Naive thymus-derived CD4-positive, alpha-beta T cell (primary cell): ENCODE measurements around the gene SLX4IP. TPM values are rescaled to one million over a fixed set of nuclear protein-coding genes. Genes with fewer than 3 reads are reported as not detected.
A peak's percentile ranks its signal among the peaks of the same experiment; 100 is the strongest.

Experiments
- ATAC-seq: fragments of 150-1000 bp; cut with Tn5 transposase; 2 replicates; pipeline ENCODE4 v1.10.0; 2021; ENCODE audit warnings: mild to moderate bottlenecking, moderate library complexity
- CTCF ChIA-PET: fragments of 350-600 bp; sonication (Branson Sonifier 250); formaldehyde crosslinking; loops from one replicate; lab custom pipeline; 2021; ENCODE audit warnings: antibody characterized with exemption; lab: Charles Lee
- POLR2A ChIA-PET: fragments of 350-600 bp; sonication (Branson Sonifier 250); formaldehyde crosslinking; loops from one replicate; lab custom pipeline; 2021; ENCODE audit warnings: antibody characterized with exemption, inconsistent platforms; lab: Charles Lee
- DNase-seq, 9 donors: peaks; one replicate each; pipeline versions ENCODE4 v3.0.0 to v3.0.0-alpha.2; 2020 to 2022; ENCODE audit warnings: mixed read lengths in 1 of 9
- H3K27ac ChIP-seq: one replicate; pipeline ENCODE4 v1.7.0; 2013; ENCODE audit warnings: mild to moderate bottlenecking, low read depth, low read length, moderate library complexity
- H3K27me3 ChIP-seq, 2 donors: one replicate each; pipeline ENCODE4 v1.7.0; 2013; ENCODE audit warnings: low read length in 2 of 2, mild to moderate bottlenecking in 2 of 2, moderate library complexity in 2 of 2; ENCODE audit not compliant: control insufficient read depth in 2 of 2, insufficient read depth in 2 of 2
- H3K36me3 ChIP-seq, 3 experiments: 1 replicate in 2 of 3; 2 replicates in 1 of 3; pipeline ENCODE4 v1.7.0; 2013; ENCODE audit warnings: low read length in 3 of 3, mild to moderate bottlenecking in 3 of 3, moderate library complexity in 1 of 3; ENCODE audit not compliant: insufficient read depth in 3 of 3, control insufficient read depth in 2 of 3
- H3K4me1 ChIP-seq, 2 donors: one replicate each; pipeline ENCODE4 v1.7.0; 2013; ENCODE audit warnings: low read length in 2 of 2, mild to moderate bottlenecking in 2 of 2, moderate library complexity in 1 of 2; ENCODE audit not compliant: control insufficient read depth in 2 of 2, insufficient read depth in 2 of 2
- H3K4me3 ChIP-seq: 2 replicates; pipeline ENCODE4 v1.7.0; 2013; ENCODE audit warnings: mild to moderate bottlenecking, low read length
- H3K9me3 ChIP-seq, 3 experiments: 1 replicate in 2 of 3; 2 replicates in 1 of 3; pipeline ENCODE4 v1.7.0; 2013; ENCODE audit warnings: low read length in 3 of 3; ENCODE audit not compliant: control insufficient read depth in 2 of 3
- H3K27ac Mint-ChIP-seq, 9 donors: one replicate each; pipeline ENCODE4 v1.8.0; 2020 to 2022; ENCODE audit warnings: mixed read lengths in 9 of 9, mild to moderate bottlenecking in 8 of 9, moderate library complexity in 5 of 9, inconsistent platforms in 2 of 9
- H3K27me3 Mint-ChIP-seq, 5 donors: one replicate each; pipeline ENCODE4 v1.8.0; 2021 to 2022; ENCODE audit warnings: mixed read lengths in 5 of 5, mild to moderate bottlenecking in 1 of 5
- H3K36me3 Mint-ChIP-seq, 5 donors: one replicate each; pipeline ENCODE4 v1.8.0; 2020 to 2022; ENCODE audit warnings: mixed read lengths in 5 of 5, mild to moderate bottlenecking in 3 of 5, inconsistent platforms in 1 of 5
- H3K4me1 Mint-ChIP-seq, 7 donors: one replicate each; pipeline ENCODE4 v1.8.0; 2020 to 2022; ENCODE audit warnings: mixed read lengths in 7 of 7, mild to moderate bottlenecking in 3 of 7, inconsistent platforms in 1 of 7
- H3K4me3 Mint-ChIP-seq, 10 donors: one replicate each; pipeline ENCODE4 v1.8.0; 2020 to 2022; ENCODE audit warnings: mild to moderate bottlenecking in 10 of 10, mixed read lengths in 10 of 10, moderate library complexity in 6 of 10, inconsistent platforms in 2 of 10
- H3K9me3 Mint-ChIP-seq, 11 donors: one replicate each; pipeline ENCODE4 v1.8.0; 2020 to 2022; ENCODE audit warnings: mixed read lengths in 11 of 11, mild to moderate bottlenecking in 4 of 11, inconsistent platforms in 1 of 11, moderate library complexity in 1 of 11
- intact Hi-C, 2 donors: fragments of 100-400 bp; cut with micrococcal nuclease; formaldehyde crosslinking; loops; one replicate each; pipeline ENCODE4 v1.15.1; 2023
- polyA plus RNA-seq, 2 donors: library from polyadenylated mRNA; unstranded; fragments of 300-500 nt; fragmentation: Illumina TruSeq; gene quantifications; one replicate each; pipeline ENCODE4 v1.2.3, GENCODE V29; 2021
- total RNA-seq, 6 experiments: library from RNA in 5 of 6; stranded (reverse) in 5 of 6; gene quantifications; 1 replicate in 5 of 6; 2 replicates in 1 of 6; pipeline ENCODE4 v1.2.3 and lab custom pipeline; 2021 to 2026

Gene SLX4IP
- total and polyA plus RNA-seq, 7 experiments from 2014 or later, result 1.6 to 8.2 (median 5.3) TPM

DNA sequence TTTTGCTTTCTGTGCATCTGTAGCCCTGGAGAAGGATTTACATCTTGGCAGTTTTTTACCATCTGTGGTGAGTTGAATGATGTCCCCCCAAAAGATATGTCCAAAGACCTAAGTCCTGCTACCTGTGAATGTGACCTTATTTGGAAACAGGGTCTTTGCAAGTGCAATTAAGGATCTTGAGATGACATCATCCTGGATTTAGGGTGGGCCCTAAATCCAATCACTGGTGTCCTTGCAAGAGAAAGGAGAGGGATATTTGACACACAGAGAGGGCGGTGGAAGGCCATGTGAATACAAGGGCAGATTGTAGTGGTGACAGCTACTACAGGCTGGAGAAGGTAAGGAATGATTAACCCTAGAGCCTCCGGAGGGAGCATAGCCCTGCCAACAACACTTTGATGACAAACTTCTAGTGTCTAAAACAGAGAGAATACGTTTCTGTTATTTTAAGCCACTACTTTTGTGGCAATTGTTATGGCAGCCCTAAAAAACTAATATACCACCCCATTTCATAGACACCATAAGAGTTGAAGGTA lies 36.2 kb upstream of the SLX4IP start:
- no peak overlapping the region for H3K4me3 ChIP-seq
- Mint-ChIP-seq H3K36me3 (peaks cover 0 to 1% (median under 1%) of the 10 kb centered on the region in 5 donors), H3K9me3 (peaks cover 0 to 2% (median 0%) of the 10 kb centered on the region in 11 donors), H3K27me3 (no peaks in the 10 kb centered on the region), H3K27ac (no peak overlapping the region), H3K4me3 (no peak overlapping the region), H3K4me1 (peaks cover 0 to 4% (median 0%) of the 10 kb centered on the region in 7 donors)
- CTCF ChIA-PET, result no interaction called here
- POLR2A ChIA-PET, result no interaction called here
- no peak for ATAC-seq
- H3K36me3 ChIP-seq, result no peaks in the 10 kb centered on the region
- no peaks in the 10 kb centered on the region for H3K9me3 ChIP-seq
- no peaks in the 10 kb centered on the region for H3K27me3 ChIP-seq
- no peaks in the 10 kb centered on the region for H3K4me1 ChIP-seq
- intact Hi-C loops, result no loop called here
- no peak overlapping the region for H3K27ac ChIP-seq
- DNase-seq, result no peak

DNA sequence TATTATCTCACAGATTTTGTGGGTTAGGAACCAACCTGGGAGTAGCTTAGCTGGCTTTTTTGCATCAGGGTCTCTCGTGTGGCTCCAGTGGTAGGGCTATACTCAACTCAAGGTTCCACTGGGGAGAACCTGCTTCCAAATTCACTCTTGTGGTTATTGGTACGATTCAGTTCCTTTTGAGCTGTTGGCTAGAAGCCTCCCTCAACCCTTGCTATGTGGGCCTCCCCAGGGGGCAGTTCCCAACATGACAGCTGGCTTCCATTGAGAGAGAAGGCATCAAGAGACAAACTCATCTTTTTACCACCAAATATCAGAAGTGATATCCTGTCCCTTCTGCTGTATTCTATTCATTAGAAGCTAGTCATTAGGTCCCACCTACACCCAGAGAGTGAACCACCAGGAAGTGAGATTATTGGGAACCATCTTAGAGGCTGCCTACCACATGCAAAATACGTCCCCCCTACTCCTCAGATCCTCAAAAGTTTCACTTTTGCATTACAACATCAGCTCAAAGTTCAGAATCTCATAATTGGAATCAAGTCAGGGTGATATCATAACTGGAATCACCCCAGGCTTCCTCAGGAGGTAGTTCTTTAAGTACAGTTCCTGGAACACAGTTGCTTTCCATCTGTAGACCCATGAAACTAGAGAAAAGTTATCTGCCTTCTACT lies 32.0 kb upstream of the SLX4IP start:
- H3K27ac Mint-ChIP-seq, result no peak overlapping the region
- POLR2A ChIA-PET, result no interaction called here
- CTCF ChIA-PET, result no interaction called here

GRCh38 chr20:10404023-10404628 lies 31.0 kb upstream of the SLX4IP start:
- H3K4me1 Mint-ChIP-seq, result peaks cover 0 to 11% (median 0%) of the 10 kb centered on the region in 7 donors

More for the DNA sequence above, 32.0 kb upstream of the SLX4IP start:
- Mint-ChIP-seq H3K36me3 (peaks cover 0 to 15% (median 12%) of the 10 kb centered on the region in 5 donors), H3K4me3 (no peak overlapping the region), H3K27me3 (no peaks in the 10 kb centered on the region), H3K4me1 (peaks cover 0 to 11% (median 0%) of the 10 kb centered on the region in 7 donors), H3K9me3 (no peaks in the 10 kb centered on the region)
- no peak for ATAC-seq
- no peak for DNase-seq
- Histone ChIP-seq H3K4me3 (no peak overlapping the region), H3K27me3 (no peaks in the 10 kb centered on the region), H3K9me3 (no peaks in the 10 kb centered on the region), H3K27ac (no peak overlapping the region), H3K36me3 (peaks cover 0 to 14% (median 0%) of the 10 kb centered on the region in 3 experiments), H3K4me1 (no peaks in the 10 kb centered on the region)
- intact Hi-C loops, result no loop called here

GRCh38 chr20:10404959-10405530 lies 30.1 kb upstream of the SLX4IP start:
- H3K4me1 Mint-ChIP-seq, result peaks cover 0 to 11% (median 0%) of the 10 kb centered on the region in 7 donors
- H3K27me3 Mint-ChIP-seq, result no peaks in the 10 kb centered on the region
- peaks cover 0 to 15% (median 12%) of the 10 kb centered on the region in 5 donors for H3K36me3 Mint-ChIP-seq
- H3K9me3 ChIP-seq, result no peaks in the 10 kb centered on the region
- H3K27me3 ChIP-seq, result no peaks in the 10 kb centered on the region
- ATAC-seq (no peak), DNase-seq (no peak)
- H3K4me3 ChIP-seq, result no peak overlapping the region
- no peak overlapping the region for H3K4me3 Mint-ChIP-seq
- H3K9me3 Mint-ChIP-seq, result no peaks in the 10 kb centered on the region
- no peaks in the 10 kb centered on the region for H3K4me1 ChIP-seq
- no peak overlapping the region for H3K27ac ChIP-seq
- H3K36me3 ChIP-seq, result peaks cover 0 to 14% (median 0%) of the 10 kb centered on the region in 3 experiments
- ChIA-PET CTCF (no interaction called here), POLR2A (no interaction called here)
- intact Hi-C loops, result no loop called here
- H3K27ac Mint-ChIP-seq, result no peak overlapping the region

More at GRCh38 chr20:10404023-10404628, 31.0 kb upstream of the SLX4IP start:
- Histone ChIP-seq H3K27ac (no peak overlapping the region), H3K4me1 (no peaks in the 10 kb centered on the region), H3K4me3 (no peak overlapping the region), H3K9me3 (no peaks in the 10 kb centered on the region), H3K36me3 (peaks cover 0 to 14% (median 0%) of the 10 kb centered on the region in 3 experiments), H3K27me3 (no peaks in the 10 kb centered on the region)
- intact Hi-C loops, result no loop called here
- ATAC-seq (no peak), DNase-seq (no peak)
- ChIA-PET CTCF (no interaction called here), POLR2A (no interaction called here)
- H3K4me3 Mint-ChIP-seq, result no peak overlapping the region
- peak overlapping the region in 1 of 9 donors; percentile 58 for H3K27ac Mint-ChIP-seq
- no peaks in the 10 kb centered on the region for H3K9me3 Mint-ChIP-seq
- no peaks in the 10 kb centered on the region for H3K27me3 Mint-ChIP-seq
- H3K36me3 Mint-ChIP-seq, result peaks cover 0 to 15% (median 12%) of the 10 kb centered on the region in 5 donors

GRCh38 chr20:10408108-10408813 lies 26.8 kb upstream of the SLX4IP start:
- no peak for ATAC-seq
- peaks cover 0 to 25% (median 0%) of the 10 kb centered on the region in 3 experiments for H3K36me3 ChIP-seq
- peaks cover 5 to 21% (median 16%) of the 10 kb centered on the region in 5 donors for H3K36me3 Mint-ChIP-seq
- H3K27me3 ChIP-seq, result no peaks in the 10 kb centered on the region
- peak overlapping the region in 2 of 9 donors; percentile 31 to 45 for H3K27ac Mint-ChIP-seq
- no peaks in the 10 kb centered on the region for H3K4me1 ChIP-seq
- DNase-seq, result no peak
- H3K4me3 ChIP-seq, result no peak overlapping the region
- no peaks in the 10 kb centered on the region for H3K27me3 Mint-ChIP-seq
- POLR2A ChIA-PET, result no interaction called here
- H3K4me1 Mint-ChIP-seq, result peaks cover 0 to 10% (median 0%) of the 10 kb centered on the region in 7 donors
- H3K9me3 Mint-ChIP-seq, result no peaks in the 10 kb centered on the region
- no peak overlapping the region for H3K4me3 Mint-ChIP-seq
- no peak overlapping the region for H3K27ac ChIP-seq
- CTCF ChIA-PET, result interaction anchor here (1.1 kb wide), 1 partner anchor 18 kb away, joined by 5 read pairs; no protein-coding TSS in a partner anchor
- intact Hi-C loops, result no loop called here
- H3K9me3 ChIP-seq, result no peaks in the 10 kb centered on the region

GRCh38 chr20:10411673-10412072 lies 23.4 kb upstream of the SLX4IP start:
- ChIA-PET CTCF (no interaction called here), POLR2A (no interaction called here)
- DNase-seq, result no peak
- peaks cover 0 to 11% (median 6%) of the 10 kb centered on the region in 7 donors for H3K4me1 Mint-ChIP-seq
- H3K27ac Mint-ChIP-seq, result peak overlapping the region in 1 of 9 donors; percentile 10
- no peaks in the 10 kb centered on the region for H3K4me1 ChIP-seq
- no peak overlapping the region for H3K4me3 ChIP-seq
- intact Hi-C loops, result no loop called here
- H3K9me3 ChIP-seq, result no peaks in the 10 kb centered on the region
- no peak overlapping the region for H3K27ac ChIP-seq
- H3K9me3 Mint-ChIP-seq, result no peaks in the 10 kb centered on the region
- no peaks in the 10 kb centered on the region for H3K27me3 ChIP-seq
- no peak for ATAC-seq
- peaks cover 5 to 24% (median 10%) of the 10 kb centered on the region in 5 donors for H3K36me3 Mint-ChIP-seq
- no peaks in the 10 kb centered on the region for H3K27me3 Mint-ChIP-seq
- H3K4me3 Mint-ChIP-seq, result no peak overlapping the region
- peaks cover 0 to 25% (median 0%) of the 10 kb centered on the region in 3 experiments for H3K36me3 ChIP-seq
